Stimulated activated CD8-positive, alpha-beta memory T cell treated with anti-CD3 and anti-CD28 coated beads, Interleukin-15, amount 100 ng/mL, for 1 hour (primary cell): ENCODE results near the gene OTUB2.
"Not testable (repeated sequence)": the region's sequence is repeated elsewhere in the genome, so short reads cannot be mapped to it uniquely, and the experiment has no call there.

Experiments
- DNase-seq: peaks from one replicate; pipeline ENCODE4 v3.0.0-alpha.2; 2020; ENCODE audit warnings: low read depth

OTUB2 gene

GRCh38 chr14:94056579-94057308, 30.6 kb downstream of the OTUB2 start:
- DNase-seq, result no peak

GRCh38 chr14:94058128-94058673, 32.1 kb downstream of the OTUB2 start:
- DNase-seq, result no peak

GRCh38 chr14:94058674-94059138, 32.6 kb downstream of the OTUB2 start:
- no peak for DNase-seq

- no peak for DNase-seq
Observed at GRCh38 chr14:94059998-94060397, 33.9 kb downstream of the OTUB2 start.

- DNase-seq, result no peak
Observed at GRCh38 chr14:94062344-94062940, 36.3 kb downstream of the OTUB2 start.

- no peak for DNase-seq
Observed at GRCh38 chr14:94066089-94066676, 40.0 kb downstream of the OTUB2 start.

- not testable (repeated sequence) for DNase-seq
Observed at GRCh38 chr14:94072076-94072475, 45.9 kb downstream of the OTUB2 start.

- no peak for DNase-seq
Observed at GRCh38 chr14:94074534-94074933, 48.4 kb downstream of the OTUB2 start.

GRCh38 chr14:94075008-94075407, 48.9 kb downstream of the OTUB2 start:
- DNase-seq, result no peak

- DNase-seq, result no peak
Observed at GRCh38 chr14:94077111-94077821, 51.1 kb downstream of the OTUB2 start.

- DNase-seq, result no peak
Observed at GRCh38 chr14:94077823-94078222, 51.7 kb downstream of the OTUB2 start.

GRCh38 chr14:94079891-94080620, 53.9 kb downstream of the OTUB2 start:
- no peak for DNase-seq

GRCh38 chr14:94080621-94081385, 54.7 kb downstream of the OTUB2 start, which contains the start of the genes DDX24 and IFI27L1:
Gene DDX24, minus strand, starts transcription at chr14:94081202. Its CDS starts 1,460 bp downstream, at chr14:94079742.
Gene IFI27L1, plus strand, starts transcription at chr14:94081310. Its CDS starts 15,628 bp downstream, at chr14:94096938.
- DNase-seq, result peak; percentile 92

- DNase-seq, result no peak
Observed at GRCh38 chr14:94081386-94081820, 55.3 kb downstream of the OTUB2 start.

- DNase-seq, result no peak
Observed at GRCh38 chr14:94087891-94088290, 61.8 kb downstream of the OTUB2 start.

GRCh38 chr14:94088516-94088915, 62.4 kb downstream of the OTUB2 start:
- DNase-seq, result no peak

- DNase-seq, result no peak
Observed at GRCh38 chr14:94089479-94089878, 63.3 kb downstream of the OTUB2 start.

GRCh38 chr14:94093418-94093817, 67.3 kb downstream of the OTUB2 start:
- no peak for DNase-seq

GRCh38 chr14:94097091-94097490, 71.0 kb downstream of the OTUB2 start:
- no peak for DNase-seq
